ENCODE results near the gene LAMTOR3.

DNA sequence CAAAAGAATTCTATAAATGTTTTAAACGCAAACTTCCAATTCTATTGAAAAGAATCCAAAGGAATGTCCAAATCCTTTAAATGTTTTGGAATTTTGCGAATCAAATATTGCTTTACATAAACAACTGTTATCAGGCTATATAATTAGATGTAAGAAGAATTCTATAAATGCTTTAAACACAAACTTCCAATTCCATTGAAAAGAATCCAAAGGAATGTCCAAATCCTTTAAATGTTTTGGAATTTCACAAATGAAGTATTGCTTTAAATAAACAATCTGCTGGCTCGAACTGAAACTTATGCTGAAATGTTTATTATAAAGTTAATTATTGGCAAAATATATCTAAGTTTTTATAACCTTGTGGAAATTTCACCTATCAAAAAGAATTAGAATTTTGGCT, 61.5 kb downstream of the LAMTOR3 start:
- TF ChIP-seq GATA1 (IDR thresholded peaks at IDR 0.05; ENCODE audit: low read depth, low read length): no peak
- TF ChIP-seq POLR2A (IDR thresholded peaks at IDR 0.05; ENCODE audit: low read length): no peak

All from erythroblast (primary cell).